ENCODE measurements around the gene CCR5AS.

CCR5AS gene

GRCh38 chr3:46365737-46366524, 40.9 kb downstream of the CCR5AS start (continued):
- TF ChIP-seq ZMAT4 (CRISPR knock-in tag; IDR thresholded peaks at IDR 0.05) (no peak), AFF4 (CRISPR knock-in tag; IDR thresholded peaks at IDR 0.05; ENCODE audit: borderline replicate concordance) (no peak)

- H3K27ac Mint-ChIP-seq: no peak overlapping the region
- POLR2A ChIA-PET: no interaction called here
- H3K4me1 Mint-ChIP-seq: no peaks in the 10 kb centered on the region
- no peak overlapping the region for H3K4me3 Mint-ChIP-seq
- H3K9me3 Mint-ChIP-seq: peaks cover 5% of the 10 kb centered on the region; the same call in 1 of the 2 replicates
- DNase-seq (ENCODE audit: low spot score): no peak
- CTCF ChIA-PET: no interaction called here
- H3K27me3 Mint-ChIP-seq (ENCODE audit: low read depth): peaks cover 2% of the 10 kb centered on the region; the same call in 1 of the 2 replicates
- H3K36me3 Mint-ChIP-seq: no peaks in the 10 kb centered on the region
- no peak for ATAC-seq
- TF ChIP-seq MYBL2 (CRISPR knock-in tag; IDR thresholded peaks at IDR 0.05): no peak
- no peak for TF ChIP-seq HMGXB4 (CRISPR knock-in tag; IDR thresholded peaks at IDR 0.05)
- TF ChIP-seq ZNF232 (CRISPR knock-in tag; IDR thresholded peaks at IDR 0.05): no peak
- no peak for TF ChIP-seq FOXP4 (CRISPR knock-in tag; IDR thresholded peaks at IDR 0.05)
- no peak for TF ChIP-seq ZNF425 (CRISPR knock-in tag; conservative IDR thresholded peaks at IDR 0.05)
- no peak for TF ChIP-seq STAT6 (CRISPR knock-in tag; conservative IDR thresholded peaks at IDR 0.05; ENCODE audit: low read depth)
- no peak for TF ChIP-seq GRHL2 (CRISPR knock-in tag; IDR thresholded peaks at IDR 0.05; ENCODE audit: insufficient replicate concordance, severe bottlenecking)
- TF ChIP-seq ARID4B (CRISPR knock-in tag; IDR thresholded peaks at IDR 0.05; ENCODE audit: borderline replicate concordance): no peak
- TF ChIP-seq TP53 (CRISPR knock-in tag; IDR thresholded peaks at IDR 0.05): no peak
- TF ChIP-seq ATF2 (CRISPR knock-in tag; IDR thresholded peaks at IDR 0.05; ENCODE audit: borderline replicate concordance, low read depth): no peak
- no peak for TF ChIP-seq ZNF317 (CRISPR knock-in tag; IDR thresholded peaks at IDR 0.05; ENCODE audit: borderline replicate concordance, low read depth)
- no peak for TF ChIP-seq ZNF263 (CRISPR knock-in tag; IDR thresholded peaks at IDR 0.05; ENCODE audit: low read depth)
These were observed 41.8 kb downstream of the CCR5AS start for GRCh38 chr3:46365041-46365440.
